Eye (tissue), 1 donor: ENCODE data around the gene KHSRP.
A peak's percentile ranks its signal among the peaks of the same experiment; 100 is the strongest.
"Not testable (repeated sequence)": the region's sequence is repeated elsewhere in the genome, so short reads cannot be mapped to it uniquely, and the experiment has no call there.

Experiments used
- DNase-seq: peaks from one replicate; pipeline ENCODE4 v3.0.0-alpha.2; 2015

The KHSRP gene

GRCh38 chr19:6415591-6416190 is 8.9 kb downstream of the KHSRP start:
- no peak for DNase-seq

- no peak for DNase-seq
Observed at GRCh38 chr19:6414793-6415590, 9.6 kb downstream of the KHSRP start.

- no peak for DNase-seq
Observed at GRCh38 chr19:6413721-6414643, 10.6 kb downstream of the KHSRP start.

GRCh38 chr19:6413291-6413690 is 11.3 kb downstream of the KHSRP start:
- DNase-seq = no peak

DNA sequence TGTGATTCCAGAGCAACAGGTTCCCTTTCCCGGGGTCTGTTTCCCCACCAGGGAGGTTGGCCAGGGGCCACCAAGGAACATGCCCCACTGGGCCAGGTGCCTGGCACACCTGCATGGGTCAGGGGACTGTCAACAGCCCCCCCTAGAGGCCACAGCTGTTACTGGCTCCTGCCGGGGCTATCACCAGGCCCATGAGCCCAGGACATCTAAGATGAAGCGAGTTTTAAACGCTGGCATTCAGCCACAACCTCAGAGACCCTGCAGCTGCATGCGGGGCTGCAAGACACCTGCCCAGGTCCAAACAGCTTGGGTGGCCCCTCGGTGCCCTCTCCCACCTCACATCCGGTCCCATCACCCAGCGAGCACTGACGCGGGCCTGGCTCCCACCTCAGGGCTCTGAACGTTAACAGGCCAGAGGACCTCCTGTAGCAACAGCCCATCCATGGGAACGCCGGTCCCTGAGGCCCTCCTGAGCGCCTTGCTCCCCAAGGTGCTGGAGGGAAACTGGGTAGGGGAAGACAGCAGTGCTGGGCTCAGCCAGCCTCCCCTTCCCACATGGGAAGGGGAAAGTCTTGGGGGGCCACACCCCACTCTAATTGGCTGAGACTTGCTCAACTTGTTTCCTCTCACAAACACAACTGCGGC is 12.0 kb downstream of the KHSRP start:
- DNase-seq = peak; percentile 60

- peak; percentile 22 for DNase-seq
Observed at GRCh38 chr19:6412061-6412446, 12.6 kb downstream of the KHSRP start.

DNA sequence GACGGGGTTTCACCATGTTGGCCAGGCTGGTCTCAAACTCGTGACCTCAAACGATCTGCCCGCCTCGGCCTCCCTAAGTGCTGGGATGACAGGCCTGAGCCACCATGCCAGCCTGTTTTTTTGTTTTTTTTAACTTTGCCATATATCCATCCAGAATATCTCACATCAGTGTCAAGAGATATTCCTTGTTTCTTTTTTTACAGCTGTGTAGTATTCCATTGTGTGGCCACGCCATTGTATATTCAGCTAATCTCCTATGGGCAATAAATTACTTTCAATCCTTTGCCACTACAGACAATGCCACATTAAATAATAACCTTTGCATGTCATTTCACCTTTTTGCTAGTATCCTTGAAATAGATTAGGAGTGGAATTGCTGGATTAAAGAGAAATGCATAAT is 15.3 kb downstream of the KHSRP start:
- DNase-seq = no peak

DNA sequence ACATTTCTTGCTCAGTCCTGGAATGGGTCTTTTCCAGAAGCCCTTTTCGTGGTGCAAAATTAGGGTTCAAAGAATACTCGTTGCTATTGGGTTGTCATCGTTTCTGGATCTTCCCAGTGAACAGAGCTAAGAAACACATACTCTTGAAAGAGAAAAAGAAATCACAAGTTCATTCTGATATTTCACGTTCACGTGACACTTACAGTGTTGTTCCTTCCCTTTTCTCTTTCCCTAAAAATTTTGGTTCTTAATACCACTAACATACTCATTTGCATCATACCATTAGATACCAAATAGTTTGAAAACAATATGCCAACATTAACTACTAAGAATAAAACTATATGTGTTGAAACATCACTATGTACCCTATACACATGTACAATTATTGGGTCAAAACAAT is 18.2 kb downstream of the KHSRP start:
- DNase-seq = no peak

GRCh38 chr19:6402837-6403608 is 21.6 kb downstream of the KHSRP start:
- peak; percentile 94 for DNase-seq

GRCh38 chr19:6402058-6402457 is 22.6 kb downstream of the KHSRP start:
- no peak for DNase-seq

DNA sequence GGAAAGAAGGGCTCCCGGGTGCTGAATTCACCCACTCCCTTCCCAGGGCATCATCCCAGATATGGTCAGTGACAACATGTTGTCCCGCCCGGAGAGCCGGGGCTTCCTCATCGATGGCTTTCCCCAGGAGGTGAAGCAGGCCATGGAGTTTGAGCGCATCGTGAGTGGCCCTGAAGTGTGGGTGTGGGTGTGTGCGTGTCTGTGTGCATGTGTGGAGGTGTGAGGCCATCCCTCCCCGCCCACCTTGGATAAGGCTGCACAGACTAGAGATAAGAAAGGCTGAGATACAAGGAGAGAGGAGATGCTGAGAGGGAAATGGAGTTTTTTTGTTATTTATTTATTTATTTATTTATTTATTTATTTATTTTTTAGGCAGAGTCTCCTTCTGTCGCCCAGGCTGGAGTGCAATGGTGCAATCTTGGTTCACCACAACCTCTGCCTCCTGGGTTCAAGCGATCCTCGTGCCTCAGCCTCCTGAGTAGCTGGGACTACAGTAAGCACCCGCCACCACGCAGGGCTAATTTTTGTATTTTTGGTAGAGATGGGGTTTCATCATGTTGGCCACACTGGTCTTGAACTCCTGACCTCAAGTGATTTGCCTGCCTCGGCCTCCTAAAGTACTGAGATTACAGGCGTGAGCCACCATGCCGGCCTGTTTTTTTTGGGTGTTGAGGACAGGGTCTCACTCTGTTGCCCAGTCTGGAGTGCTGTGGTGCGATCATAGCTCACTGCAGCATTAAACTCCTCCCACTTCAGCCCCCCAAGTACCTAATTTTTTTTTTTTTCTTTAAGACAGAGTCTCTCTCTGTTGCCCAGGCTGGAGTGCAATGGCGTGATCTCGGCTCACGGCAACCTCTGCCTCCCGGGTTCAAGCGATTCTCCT is 24.3 kb downstream of the KHSRP start:
- not testable (repeated sequence) for DNase-seq

DNA sequence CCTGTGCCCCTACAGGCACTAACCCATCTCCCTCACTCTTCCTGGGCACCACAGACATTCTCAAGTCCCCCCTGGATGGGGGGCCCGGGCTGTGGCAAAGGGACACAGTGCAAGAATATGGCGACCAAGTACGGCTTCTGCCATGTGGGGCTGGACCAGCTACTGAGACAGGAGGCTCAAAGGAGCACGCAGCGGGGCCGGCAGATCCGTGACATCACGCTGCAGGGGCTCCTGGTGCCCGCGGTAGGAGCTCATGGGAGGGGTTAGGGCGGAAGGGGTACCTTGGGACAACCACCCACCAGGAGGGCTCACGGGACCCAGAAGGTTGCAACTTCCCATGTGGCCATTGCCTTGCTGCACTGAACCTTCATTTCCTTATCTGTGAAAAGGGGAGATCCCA is 28.3 kb downstream of the KHSRP start:
- DNase-seq = no peak

GRCh38 chr19:6394831-6395230 is 29.8 kb downstream of the KHSRP start:
- no peak for DNase-seq

DNA sequence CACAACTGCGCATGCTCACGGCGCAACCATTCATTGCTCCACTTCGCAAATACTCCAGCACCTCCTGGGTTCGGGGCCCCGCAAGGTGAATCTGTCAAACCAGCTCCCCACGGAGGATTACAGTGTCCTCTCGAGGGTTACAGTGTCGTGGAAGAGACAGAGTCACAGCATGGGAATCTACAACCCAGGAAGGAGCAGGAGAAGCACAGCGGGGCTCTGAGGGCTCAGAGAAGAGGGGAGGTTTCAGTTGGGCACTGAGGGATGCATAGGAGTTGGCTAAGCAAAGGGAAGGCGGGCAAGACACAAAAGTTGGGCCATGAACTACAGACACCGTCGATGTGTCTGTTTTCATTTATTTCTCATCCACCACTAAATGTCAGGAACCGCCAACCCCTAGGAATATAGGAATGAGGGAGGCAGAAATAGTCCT is 30.6 kb downstream of the KHSRP start:
- DNase-seq = no peak

DNA sequence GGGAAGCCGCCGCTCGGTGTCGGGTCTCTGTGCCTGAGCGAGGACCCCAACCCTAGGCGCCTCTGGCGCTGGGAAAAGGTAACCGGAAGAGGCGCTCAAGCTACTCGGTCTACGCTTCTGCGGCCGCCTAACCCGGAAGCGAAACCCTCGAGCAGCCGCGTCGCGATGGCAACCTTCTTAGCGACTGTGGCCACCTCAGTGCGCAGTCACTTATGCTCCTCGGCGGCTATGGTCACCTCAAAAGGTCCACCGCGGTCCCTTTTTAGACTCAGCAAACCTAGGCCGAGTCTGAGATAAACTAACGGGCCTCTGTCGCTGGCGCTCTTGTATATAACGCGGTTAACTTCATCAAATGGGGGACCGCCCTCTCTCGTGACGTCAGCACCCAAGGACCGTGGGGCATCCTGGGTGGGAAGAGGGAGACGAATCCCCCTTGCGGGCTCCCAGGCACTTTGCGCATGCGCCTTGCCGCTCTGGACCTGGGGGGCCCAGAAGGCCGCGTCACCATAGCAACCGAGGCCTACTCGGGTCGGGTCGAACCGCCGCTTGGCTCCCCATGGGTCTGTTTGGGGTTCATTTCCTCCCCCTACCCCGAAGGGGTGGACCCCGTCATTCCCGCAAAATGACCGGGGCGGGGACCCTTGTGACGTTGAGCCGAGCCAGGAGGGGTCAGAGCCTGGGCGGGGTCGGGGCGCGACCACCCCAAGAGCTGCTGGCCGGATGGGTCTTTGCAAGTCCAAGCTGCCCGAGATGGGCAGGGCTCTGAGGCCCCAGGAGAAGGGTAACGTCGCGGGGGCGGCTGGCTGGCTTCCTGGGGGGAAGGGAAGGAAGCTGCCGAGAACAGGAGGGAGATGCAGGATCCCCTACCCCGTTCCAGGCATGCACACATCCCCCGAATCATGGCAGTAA is 31.3 kb downstream of the KHSRP start, which contains the start of gene GTF2F1:
GTF2F1 (minus strand) TSS at position 91 of the 909 bp plus-strand sequence. CDS start 169 bp downstream, outside the sequence.
- peak; percentile 99 for DNase-seq

DNA sequence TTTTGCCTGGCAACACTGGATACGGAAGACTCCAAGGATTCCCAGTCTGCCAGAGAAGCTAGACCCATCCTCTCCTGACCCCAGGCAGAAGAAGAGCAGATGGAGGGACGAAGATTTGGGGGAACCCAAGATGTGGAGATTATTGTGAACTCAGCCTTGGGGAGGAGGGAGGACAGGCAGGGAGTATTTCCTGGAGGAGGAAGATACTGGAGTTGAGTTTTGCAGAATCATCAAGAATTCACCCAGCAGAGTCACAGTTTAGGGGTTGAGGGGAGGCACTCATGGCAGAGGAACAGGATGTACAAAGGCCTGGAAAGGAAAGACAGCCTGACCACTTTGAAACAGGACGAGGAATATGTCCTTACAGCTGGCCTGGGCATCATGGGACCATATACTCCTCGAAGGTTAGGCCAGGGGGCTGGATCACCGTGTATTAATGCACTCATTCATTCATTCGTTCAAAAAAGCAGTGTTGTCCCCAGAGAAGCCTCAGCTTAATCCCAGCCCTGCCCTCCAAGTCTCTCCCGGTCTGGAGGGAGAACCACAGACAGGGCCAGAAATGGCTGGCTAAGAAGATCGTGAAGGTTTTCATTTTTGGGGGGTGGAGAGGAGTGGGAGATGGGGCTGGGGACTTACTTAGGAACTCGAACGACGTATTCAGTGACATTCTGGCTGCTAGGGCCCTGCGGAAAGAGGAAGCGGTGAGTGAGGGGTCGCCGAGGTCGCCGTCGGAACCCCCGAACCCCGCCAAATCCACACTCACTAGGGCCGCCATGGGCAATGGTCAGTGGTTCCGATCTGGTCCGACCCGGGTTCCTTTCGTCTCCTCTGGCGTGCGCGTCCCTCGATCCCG is 32.2 kb downstream of the KHSRP start:
- DNase-seq = no peak

DNA sequence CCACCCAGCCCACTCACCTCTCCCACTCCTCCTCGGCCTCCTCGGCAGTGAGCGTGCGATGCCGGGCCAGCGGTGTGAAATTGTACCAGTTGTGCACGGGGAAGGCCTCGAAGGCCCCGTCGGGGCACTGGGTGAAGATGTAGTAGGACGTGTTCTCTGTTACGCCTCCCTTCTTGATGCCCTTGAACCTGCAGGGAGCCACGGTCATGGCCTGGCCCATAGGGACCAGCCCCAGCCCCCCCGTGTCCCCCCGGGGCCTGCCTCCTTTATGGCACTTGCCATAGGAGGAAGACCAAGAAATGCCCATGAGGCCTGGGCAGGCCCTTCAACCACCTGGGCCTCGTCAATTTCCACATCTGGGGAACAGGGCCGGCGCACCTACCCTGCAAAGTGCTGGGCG is 37.2 kb downstream of the KHSRP start:
- DNase-seq = no peak

GRCh38 chr19:6384381-6384780 is 40.2 kb downstream of the KHSRP start:
- no peak for DNase-seq

GRCh38 chr19:6383188-6383587 is 41.4 kb downstream of the KHSRP start:
- no peak for DNase-seq
